GM21515 (cell line): ENCODE results near the gene PLEKHM1.

Experiments
- ATAC-seq: cut with Tn5 transposase; IDR thresholded peaks from one replicate; pipeline ENCODE4 v1.9.1; 2021; ENCODE audit not compliant: unreplicated experiment

PLEKHM1 gene

DNA sequence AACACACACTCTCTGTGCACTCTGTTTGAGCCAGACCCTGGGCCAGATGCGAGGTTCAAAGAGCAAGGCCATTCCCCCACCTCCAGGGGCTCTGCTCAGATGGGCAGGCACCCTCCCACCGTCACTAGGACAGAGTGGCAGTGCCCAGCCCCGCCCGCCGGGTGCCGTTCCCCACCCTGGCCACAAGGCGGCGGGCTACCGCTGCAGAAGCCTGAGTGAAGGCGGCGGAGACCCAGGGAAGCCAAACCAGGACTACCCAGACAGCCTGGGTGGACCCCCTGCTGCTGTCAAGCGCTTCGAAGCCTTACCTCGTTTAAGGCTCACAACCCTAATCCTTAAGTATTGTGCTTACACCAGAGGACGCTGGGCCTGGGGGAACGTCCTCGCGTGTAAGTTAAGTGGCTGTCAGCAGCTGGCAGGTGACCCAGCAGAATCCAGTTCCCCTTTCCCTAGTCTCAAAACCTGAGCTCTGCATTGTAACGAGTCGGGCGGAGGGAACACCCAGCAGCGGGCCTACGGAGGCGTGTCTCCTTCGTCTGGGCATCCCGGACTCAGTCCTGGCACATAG is 62.4 kb downstream of the PLEKHM1 start:
- peak; percentile 34 for ATAC-seq

DNA sequence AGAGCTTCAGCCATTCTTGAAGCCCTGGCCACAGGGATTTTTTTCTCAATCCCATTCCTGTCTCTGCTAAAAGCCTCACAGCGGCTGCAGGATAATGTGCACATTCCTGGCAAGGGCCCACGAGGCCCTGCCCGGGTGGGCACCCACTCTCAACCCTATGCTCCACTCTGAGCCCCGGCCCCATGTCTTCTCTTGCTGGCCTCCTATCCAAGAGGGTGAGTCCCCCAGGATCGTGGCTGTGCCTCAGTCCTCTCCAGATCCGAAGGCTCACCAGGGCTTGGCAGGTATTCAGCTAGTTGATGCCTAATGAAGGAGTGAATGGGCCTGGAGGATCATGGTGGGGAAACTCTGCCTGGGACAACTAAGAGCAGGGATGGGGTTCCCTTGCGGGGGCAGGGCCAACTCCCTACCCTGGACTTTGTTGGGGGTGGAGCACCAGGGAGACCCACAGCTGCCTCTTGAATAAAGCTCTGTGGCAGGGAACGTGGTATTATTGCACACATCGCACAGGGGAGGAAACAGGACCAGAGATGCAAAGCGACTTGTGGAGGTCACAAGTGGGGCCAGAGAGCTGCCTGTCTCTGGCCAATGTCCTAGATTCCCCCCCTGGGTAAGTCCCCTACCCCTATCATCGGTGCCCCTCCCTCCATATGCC is 63.2 kb downstream of the PLEKHM1 start:
- ATAC-seq, result no peak

DNA sequence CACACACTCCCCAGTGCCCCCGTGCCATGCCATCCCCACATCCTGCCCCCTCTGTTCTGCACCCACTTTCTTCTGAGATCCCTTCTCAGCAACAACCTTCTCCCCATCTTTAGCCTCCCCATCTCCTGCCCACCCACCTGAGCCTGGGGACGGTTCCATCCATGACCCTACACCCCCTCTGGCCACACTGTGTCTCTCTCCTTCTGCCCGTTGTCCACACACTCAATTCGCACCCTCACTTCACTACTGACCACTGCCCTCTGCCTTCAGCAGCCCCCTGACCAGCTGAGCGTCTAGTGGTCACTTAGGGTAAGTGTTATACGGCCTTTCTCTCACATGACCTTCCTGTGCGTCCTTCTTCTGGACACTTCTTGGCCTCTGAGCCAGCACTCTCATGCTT is 64.0 kb downstream of the PLEKHM1 start:
- ATAC-seq, result no peak

DNA sequence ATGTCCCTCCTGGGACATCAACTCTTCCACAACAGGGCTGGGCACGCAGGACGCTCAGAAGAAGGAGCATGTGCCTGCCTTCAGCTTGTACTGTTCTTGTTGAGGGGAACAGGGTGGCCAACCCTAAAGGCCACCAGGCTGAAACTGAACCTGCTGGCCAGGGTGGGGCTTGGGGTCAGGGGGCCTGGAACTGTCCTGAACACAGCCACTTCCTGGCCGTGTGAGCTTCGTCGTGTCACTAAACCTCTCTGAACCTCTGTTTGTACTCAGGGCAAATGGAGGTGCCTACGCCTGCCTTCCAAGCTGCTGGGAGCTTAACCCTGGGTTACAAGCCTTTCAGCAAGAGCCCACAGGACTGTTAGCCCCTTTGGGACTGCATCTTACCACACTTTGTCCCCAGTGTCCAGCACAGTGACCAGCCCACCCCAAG is 64.5 kb downstream of the PLEKHM1 start:
- no peak for ATAC-seq

DNA sequence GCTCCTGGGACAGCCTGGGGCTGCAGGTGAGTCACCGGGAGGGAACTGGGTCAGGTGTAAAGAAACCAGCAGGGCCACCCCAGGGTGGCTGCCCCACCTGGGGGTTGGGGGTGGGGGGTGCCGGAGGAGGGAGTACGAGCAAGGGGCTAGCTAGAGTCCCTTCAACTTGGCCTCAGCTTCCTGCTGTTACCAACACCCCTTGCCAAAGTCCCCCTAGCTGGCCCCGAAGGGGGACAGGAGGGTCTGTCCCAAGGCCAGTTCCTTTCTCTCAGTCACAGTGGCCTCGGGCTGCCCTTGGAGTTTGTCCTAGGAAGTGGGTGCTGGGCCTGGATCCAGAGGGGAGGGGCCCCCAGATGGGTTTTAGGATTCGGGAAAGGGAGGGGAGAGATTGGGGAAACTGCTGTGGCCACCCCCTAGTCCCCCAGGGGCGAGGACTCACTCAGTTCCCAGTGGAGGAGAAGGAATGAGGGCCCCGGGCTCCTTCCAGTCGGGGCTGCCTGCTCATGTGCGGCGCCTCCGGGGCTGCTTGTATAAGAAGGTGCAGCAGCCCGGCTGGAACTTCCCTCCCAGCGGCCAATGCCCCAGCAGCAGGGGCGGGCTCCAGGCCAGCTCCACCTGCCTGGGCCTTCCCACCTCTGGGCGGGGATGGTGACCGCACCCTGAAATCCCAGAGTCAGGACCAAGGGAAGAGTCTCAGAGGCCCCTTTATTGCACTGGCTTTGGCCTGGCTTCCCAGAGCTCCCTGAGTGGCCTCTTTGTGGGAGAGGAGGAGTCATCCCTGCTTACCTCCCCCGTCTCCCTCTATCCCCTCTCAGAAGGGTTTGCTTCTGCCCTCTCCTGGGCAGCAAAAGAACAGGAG is 65.2 kb downstream of the PLEKHM1 start:
- ATAC-seq, result no peak

DNA sequence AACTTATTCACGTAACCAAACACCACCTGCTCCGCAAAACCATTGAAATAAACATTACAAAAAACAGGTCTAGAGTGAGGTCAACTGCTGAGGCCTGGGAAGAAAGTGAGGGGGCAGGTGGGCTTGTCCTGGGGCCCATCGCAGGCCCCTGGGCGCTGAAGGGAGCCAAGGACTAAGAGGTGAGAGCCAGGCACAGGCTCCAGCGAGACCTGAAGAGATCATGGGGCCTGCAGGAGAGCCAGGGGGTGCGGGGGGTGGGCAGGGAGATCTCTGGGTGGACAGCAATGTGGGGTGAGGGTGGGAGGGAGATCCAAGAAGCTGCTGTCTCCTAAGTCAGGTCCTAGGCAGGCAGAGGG is 65.8 kb downstream of the PLEKHM1 start:
- ATAC-seq, result no peak

DNA sequence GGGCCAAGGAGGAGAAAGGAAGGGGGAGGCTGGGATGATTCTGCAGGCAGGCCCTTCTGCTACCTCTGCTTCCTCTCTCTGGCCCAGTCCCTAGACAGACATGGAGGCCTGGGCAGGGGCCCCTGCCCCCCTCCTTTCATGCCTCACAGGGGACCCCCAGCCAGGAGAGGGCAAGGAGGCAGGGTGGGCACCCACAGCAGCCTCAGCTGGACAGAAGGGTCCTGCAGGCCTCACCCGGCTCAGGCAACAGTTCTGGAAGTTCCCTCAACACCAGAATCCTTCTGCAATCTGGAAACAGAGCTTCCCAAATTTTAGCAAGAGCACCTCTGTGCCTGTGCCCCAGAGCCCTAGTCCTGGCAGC is 66.6 kb downstream of the PLEKHM1 start:
- ATAC-seq, result no peak

DNA sequence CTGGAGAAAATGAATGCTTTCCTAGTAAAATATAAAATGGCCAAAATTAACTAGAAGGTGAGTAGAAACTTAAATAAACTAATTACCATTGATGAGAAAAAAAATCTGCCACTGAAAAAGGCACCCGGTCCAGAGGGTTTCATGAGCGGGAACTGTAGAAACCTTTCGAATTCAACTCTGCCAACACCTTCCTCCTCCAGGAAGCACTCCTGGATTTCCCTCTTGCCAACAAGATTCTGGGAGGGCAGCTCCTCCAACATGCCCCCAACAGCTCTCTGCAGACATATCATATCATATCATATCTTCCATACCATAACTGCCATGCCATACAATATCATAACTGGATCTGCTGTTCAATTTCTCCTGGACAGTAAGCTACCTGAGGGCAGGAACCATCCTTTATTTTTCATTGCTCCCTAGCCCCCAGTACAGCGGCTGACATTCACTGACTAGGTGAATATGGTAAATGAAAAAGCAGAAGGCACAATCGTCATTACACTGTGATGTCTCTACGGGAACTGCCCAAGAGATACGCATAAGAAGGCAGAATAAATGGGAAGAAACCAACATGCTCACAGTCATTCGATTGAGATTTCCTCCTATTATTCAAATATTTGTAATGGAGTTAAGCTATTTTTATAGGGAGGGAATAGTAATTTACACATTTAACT is 67.1 kb downstream of the PLEKHM1 start:
- ATAC-seq, result no peak

DNA sequence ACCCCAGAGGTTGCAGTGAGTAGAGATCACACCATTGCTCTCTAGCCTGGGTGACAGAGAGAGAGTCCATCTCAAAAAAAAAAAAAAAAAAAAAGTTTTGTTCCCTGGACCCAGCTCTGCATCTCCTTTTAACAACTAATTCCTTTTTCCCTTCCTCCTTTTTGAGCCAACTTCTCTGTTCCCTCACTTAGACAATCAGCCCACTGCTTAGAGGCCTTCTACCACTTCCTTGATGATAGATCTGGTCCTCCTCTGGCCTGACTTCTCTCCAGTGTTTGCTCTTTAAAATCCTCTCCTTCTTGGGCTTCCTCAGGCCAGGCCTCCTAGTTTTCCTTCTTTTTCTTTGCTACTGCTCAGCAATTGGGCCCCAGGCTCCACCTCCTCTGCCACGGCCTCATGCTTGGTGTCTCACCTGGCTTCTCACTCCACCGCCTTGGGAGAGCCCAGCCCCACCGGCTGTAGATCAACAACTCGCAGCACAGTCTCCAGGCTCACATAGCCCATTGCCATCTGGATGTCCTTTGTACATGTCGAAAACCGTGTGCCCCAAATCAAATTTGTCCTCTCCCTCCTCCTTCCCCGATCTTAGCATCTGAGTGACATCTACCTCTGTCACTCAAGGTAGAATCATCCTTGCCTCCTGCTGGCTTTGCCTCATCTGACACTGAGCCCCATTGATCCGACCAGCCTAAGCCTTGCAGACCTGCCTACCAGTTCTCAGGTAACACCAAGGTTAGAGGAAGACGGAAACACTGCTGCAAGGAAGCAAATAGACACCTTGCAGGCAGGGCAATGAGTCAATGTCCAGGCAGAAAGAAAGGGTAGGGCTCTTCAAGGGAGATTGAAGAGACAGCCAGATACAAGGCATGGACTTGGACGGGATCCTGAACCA is 75.3 kb downstream of the PLEKHM1 start:
- ATAC-seq, result no peak

DNA sequence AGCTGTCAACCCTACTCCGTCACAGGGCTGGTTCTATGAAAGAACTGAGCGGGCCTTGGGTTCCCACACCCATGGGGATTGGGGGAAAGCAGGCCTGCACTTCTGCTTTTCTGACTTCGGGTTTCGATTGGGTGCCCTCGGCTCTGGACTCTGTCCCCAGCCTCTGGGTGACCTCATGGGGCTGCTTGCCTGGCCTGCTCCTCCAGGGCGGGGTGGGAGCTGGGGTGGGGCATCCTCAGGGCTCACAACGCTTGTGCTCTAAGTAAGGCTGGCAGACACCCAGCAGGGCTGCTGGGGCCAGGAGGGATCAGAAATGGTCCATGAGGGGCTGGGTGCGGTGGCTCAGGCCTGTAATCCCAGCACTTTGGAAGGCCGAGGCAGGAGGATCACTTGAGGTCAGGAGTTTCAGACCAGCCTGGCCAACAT is 77.0 kb downstream of the PLEKHM1 start:
- peak; percentile 41 for ATAC-seq

DNA sequence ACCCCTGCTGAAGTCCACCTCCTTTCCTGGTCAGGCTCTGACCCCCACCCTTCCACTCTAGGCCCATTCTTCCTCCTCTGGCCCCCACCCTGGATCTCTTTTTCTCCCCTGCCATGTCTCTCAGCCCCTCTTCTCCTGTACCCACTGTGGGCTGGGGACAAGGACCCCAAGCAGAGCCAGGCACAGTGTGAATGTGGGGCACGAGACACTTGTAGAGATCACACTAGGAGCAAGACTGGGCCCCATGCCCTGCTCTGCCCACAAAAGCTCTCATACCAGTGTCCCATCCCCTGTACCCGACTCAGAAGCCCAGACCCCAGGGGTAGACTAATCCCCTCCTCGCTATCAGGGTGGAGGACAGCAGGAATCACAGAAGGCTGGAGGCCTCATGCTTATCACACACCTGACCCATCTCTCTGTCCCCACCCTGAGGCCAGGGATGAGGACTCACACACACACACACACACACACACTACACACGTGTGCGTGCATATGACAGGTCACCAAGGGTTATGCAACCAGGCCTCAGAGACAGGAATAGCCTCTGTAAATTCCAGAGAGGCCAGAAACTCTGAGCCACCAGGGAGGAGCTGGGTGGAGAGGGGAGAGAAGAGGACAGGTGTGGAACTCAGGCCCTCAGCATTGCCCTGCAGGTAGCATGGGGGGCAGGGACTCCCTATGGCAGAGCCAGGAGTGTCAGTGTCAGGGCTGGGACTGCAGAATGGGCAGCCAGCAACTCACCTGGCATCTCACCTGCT is 79.0 kb downstream of the PLEKHM1 start:
- ATAC-seq, result no peak

DNA sequence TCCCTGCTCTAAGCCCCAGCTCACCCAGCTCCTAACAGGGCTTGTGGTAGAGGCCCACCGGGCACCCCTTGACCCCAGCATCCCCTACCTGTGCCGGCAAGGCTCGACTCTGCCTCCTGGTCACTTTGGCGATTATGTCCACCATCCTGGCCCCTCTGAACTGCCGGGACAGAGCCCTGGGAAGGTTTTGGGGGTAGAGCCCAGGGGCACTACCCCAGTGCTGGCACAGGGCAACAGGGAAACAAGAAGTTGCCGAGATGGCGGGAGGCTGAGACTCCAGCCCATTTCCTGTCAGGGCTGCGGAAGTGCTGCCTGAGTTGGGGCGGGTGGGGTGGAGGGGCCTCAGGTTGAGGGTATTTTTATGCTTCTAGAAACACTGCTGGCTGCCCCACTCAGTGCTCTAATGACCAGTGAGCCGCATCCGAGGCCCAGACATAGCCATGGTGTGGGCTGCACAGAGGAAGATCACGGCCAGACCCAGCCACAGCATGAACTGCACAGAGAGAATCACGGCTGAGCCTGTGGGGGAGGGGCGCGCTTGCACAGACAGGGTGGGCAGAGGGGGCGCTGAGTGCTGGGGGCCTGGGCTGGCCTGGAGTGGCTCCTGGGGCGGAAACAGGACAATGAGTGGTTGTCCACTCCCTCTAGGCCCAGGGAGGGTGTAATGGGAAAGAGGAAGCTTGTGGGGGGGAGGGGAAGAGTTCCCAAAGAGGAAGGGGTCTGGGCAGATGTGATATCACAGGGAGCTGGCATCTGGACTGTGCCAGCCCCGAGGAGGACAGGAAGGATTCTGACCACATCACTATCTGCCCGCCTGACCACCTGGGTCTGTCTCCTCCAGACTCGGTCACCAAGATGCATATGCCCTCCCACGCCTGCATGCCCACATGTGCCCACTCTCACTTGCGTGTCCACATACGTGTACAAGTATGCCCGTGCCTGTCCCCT is 80.1 kb downstream of the PLEKHM1 start:
- no peak for ATAC-seq

DNA sequence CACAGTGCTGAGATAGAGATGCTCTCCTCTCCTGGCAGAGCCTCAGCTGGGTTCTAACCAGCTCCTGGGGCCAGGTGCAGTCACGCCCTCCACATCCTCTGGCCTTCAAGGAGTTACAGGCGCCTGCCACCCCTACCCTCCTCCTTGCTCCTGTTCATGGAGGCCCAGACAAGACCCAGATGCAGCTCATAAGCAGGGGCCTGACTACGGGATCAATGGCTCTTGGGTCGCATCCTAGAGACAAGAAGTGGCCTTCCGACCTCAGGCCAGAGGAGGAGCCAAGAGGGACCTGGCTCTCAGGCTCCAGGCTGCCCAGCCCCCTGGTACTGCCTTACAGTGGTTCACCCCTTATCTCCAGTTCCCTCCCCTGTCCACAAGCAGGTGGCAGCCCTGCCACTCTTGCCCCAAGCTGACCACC is 80.9 kb downstream of the PLEKHM1 start:
- no peak for ATAC-seq

DNA sequence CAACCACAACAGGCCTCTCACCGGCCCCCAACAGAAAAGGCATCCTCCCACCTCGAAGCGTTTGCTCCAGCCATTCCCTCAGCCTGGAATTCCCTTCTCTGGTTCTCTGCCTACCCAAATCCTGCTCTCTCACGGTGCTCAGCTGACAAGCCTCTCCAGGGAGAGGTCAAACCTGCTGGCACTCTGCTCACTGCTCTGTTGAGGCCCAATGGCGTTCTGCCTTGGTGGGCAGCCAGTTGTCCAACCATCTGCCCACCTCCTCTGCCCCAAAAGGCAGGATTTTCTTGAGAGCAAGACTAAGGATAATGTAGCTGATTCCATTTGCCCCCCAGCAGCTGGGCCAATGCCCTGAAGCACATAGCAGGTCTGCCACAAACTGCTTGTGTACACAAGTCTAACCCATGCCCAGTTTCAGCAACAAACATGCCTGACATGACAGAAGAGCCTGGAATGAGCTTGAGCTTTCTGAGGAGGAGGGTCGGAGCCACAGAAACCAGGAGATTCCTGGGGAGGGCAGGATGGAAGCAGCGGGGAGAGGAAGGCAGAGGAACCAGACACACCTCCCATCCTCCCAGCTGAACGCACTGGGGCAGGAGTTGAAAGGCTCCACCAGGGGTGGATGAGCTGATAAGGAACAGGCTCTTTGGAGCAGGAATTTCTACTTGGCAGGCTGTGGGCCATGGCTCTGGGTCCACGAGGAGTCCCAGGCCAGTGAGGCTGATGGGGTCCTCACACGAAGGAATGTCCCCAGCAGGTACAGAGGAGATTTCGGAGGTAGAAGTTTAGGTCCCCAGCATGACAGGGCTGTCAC is 81.7 kb downstream of the PLEKHM1 start:
- ATAC-seq, result no peak

DNA sequence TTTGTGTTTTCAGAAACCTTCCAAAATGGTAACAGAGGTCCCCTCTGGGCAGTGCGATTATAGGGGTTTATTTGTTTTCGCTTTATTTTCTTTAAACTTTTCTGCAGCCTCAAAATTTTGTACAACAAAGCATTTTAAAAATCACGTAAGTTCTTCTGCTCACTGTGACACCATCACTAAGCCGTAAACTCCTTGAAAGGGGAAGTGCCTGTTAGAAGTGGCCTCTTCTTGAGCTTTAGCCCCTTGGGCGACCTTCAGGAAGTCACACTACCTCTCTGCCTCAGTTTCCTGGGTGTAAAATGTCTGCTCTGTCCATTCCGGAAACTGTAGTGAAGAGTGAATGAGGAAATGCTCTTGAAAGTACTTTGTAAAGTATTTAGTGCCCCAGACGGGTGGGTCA is 84.4 kb downstream of the PLEKHM1 start:
- no peak for ATAC-seq

DNA sequence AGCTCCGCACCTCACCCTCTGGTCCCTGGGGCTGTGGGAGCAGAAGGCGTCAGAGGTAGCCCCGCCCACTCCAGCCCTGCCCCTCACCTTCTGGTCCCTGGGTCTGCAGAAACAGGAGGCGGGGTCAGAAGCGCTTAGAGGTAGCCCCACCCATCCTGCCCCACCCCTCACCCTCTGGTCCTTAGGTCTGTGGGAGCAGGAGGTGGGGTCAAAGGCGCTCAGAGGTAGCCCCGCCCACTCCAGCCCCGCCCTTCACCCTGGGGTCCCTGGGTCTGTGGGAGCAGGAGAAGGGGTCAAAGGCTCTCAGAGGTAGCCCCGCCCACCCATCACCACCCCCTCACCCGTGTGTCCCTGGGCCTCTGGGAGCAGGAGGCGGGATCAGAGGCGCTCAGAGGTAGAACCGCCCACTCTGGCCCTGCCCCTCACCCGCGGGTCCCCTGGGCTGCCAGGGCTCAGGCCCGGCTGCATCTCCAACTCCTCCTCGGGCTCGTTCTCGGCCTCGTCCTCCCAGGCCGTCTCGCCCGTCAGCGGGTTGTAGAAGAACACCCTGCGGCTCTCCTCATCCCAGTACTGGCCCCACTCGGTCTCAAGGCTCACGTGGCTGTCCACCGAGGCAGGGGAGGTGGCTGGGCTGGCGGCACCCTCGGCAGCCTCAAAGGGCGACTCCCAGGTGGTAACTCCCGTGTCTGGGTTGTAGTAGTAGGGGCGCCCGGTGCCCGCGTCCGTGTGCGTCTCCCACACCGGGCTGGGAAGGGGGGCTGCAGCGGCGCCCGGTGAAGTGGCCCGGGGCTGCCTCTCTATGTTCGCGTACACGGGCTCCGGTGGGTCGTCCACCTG is 85.1 kb downstream of the PLEKHM1 start:
- ATAC-seq, result no peak

DNA sequence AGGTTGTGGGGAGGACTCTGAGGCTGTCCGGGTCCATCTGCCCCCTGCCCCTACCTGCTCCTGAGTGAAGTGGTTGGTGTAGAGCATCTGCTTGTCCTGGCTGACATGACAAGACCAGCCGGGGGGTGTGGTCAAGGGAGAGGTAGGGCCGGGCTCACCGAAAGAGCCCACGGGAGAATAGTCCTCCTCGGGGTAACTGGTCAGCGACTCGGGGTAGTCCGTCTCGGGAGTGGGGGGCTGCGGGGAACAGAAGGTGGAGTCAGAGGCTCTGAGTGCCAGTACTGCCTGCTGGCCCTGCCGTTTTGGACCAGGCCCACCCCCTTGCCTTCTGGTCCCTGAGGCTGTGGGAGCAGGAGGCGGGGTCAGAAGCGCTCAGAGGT is 85.7 kb downstream of the PLEKHM1 start:
- ATAC-seq, result no peak
